HEK293T (cell line): Measurements from ENCODE around the gene NXN.

Source experiments
- ARNT ChIP-seq: fragments of 450-650 bp; IDR thresholded peaks from 2 replicates; pipeline ENCODE4 v1.6.1; 2017; ENCODE audit warnings: mild to moderate bottlenecking
- BHLHE40 ChIP-seq: fragments of 450-650 bp; IDR thresholded peaks from 2 replicates; pipeline ENCODE4 v1.6.1; 2016; ENCODE audit warnings: mild to moderate bottlenecking, moderate library complexity, borderline replicate concordance
- CTBP1 ChIP-seq: fragments of 450-650 bp; IDR thresholded peaks from 2 replicates; pipeline ENCODE4 v1.6.1; 2016; ENCODE audit warnings: borderline replicate concordance
- ELF4 ChIP-seq: fragments of 450-650 bp; IDR thresholded peaks from 2 replicates; pipeline ENCODE4 v1.6.1; 2017; ENCODE audit warnings: antibody characterized with exemption
- FOXA1 ChIP-seq: fragments of 450-650 bp; IDR thresholded peaks from 2 replicates; pipeline ENCODE4 v1.6.1; 2016; ENCODE audit warnings: mild to moderate bottlenecking
- FOXK2 ChIP-seq: fragments of 450-650 bp; IDR thresholded peaks from 2 replicates; pipeline ENCODE4 v1.6.1; 2016; ENCODE audit warnings: mild to moderate bottlenecking
- FOXM1 ChIP-seq: fragments of 450-650 bp; IDR thresholded peaks from 2 replicates; pipeline ENCODE4 v1.6.1; 2017; ENCODE audit warnings: mild to moderate bottlenecking, borderline replicate concordance
- HDGF ChIP-seq: fragments of 450-650 bp; IDR thresholded peaks from 2 replicates; pipeline ENCODE4 v1.6.1; 2017; ENCODE audit warnings: antibody characterized with exemption, borderline replicate concordance
- L3MBTL2 ChIP-seq: fragments of 450-650 bp; conservative IDR thresholded peaks from 2 replicates; pipeline ENCODE4 v1.6.1; 2016; ENCODE audit warnings: mild to moderate bottlenecking
- NFRKB ChIP-seq: fragments of 450-650 bp; IDR thresholded peaks from 2 replicates; pipeline ENCODE4 v1.6.1; 2016; ENCODE audit warnings: mild to moderate bottlenecking, moderate library complexity
- SP1 ChIP-seq: fragments of 450-650 bp; IDR thresholded peaks from 2 replicates; pipeline ENCODE4 v1.6.1; 2017
- SUZ12 ChIP-seq: fragments of 450-650 bp; IDR thresholded peaks from 2 replicates; pipeline ENCODE4 v1.6.1; 2016; ENCODE audit warnings: mild to moderate bottlenecking
- TF ChIP-seq, protein P1 (sequence below): fragments of 450-650 bp; IDR thresholded peaks from 2 replicates; pipeline ENCODE4 v1.6.1; 2016

DNA sequence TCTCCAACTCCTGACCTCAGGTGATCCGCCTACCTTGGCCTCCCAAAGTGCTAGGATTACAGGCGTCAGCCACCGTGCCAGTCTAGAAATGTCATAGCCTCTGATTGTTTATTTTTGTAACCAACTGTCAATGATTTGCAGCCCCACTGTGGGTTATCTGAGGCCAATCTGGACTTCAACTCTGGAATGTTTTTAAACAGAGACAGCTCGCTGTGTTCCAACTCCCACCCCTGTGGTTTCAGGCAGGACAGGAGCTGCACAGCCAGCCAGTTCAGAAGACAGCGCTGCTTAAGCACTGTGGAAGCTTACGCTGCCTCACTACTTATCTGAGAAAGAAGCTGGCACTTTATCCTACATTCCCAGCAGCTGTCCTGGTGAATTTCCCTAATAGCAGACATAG, 177.9 kb downstream of the NXN start:
- no peak for TF ChIP-seq CTBP1
- TF ChIP-seq FOXM1, result no peak
- TF ChIP-seq, protein P1, sequence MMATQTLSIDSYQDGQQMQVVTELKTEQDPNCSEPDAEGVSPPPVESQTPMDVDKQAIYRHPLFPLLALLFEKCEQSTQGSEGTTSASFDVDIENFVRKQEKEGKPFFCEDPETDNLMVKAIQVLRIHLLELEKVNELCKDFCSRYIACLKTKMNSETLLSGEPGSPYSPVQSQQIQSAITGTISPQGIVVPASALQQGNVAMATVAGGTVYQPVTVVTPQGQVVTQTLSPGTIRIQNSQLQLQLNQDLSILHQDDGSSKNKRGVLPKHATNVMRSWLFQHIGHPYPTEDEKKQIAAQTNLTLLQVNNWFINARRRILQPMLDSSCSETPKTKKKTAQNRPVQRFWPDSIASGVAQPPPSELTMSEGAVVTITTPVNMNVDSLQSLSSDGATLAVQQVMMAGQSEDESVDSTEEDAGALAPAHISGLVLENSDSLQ, result no peak
- no peak for TF ChIP-seq SP1
- TF ChIP-seq FOXK2, result no peak
- TF ChIP-seq ELF4, result no peak
- no peak for TF ChIP-seq SUZ12
- TF ChIP-seq FOXA1, result no peak
- TF ChIP-seq ARNT, result no peak
- TF ChIP-seq HDGF, result no peak
- TF ChIP-seq NFRKB, result no peak
- no peak for TF ChIP-seq BHLHE40
- TF ChIP-seq L3MBTL2, result no peak
